ENCODE results near the gene DCPS. TPM values are rescaled to one million over a fixed set of nuclear protein-coding genes. Genes with fewer than 3 reads are reported as not detected.

The DCPS gene
- polyA plus RNA-seq, 1 of the 3 experiments (the other 2 are of a cell fraction), result 48.1 TPM

- TF ChIP-seq USF2 (IDR thresholded peaks at IDR 0.05; ENCODE audit: borderline replicate concordance, low read depth, low read length) (no peak), FOXJ3 (CRISPR knock-in tag; IDR thresholded peaks at IDR 0.05) (no peak), SMC3 (IDR thresholded peaks at IDR 0.05; ENCODE audit: low read depth, low read length) (no peak), RFX5 (IDR thresholded peaks at IDR 0.05; ENCODE audit: low read length) (no peak)
Observed at GRCh38 chr11:126354631-126355323, 50.9 kb downstream of the DCPS start (continued).

GRCh38 chr11:126355324-126355925, 51.6 kb downstream of the DCPS start, which contains the start of gene ST3GAL4:
TSS of gene ST3GAL4 (plus strand) at chr11:126355686. CDS start at chr11:126406156, 50,470 bp downstream.
- Histone ChIP-seq H3K27me3 (ENCODE audit: insufficient read depth) (no peaks in the 10 kb centered on the region), H3K36me3 (replicated peaks in 1 of 2; ENCODE audit: control insufficient read depth in 1 of 2, insufficient read depth in 2 of 2, low read length in 1 of 2) (peaks cover 2 to 10% of the 10 kb centered on the region in 2 experiments), H2AFZ (ENCODE audit: low read depth) (peak within 1 kb of the TSS; percentile 83; the same call in 1 of the 2 replicates), H3K79me2 (ENCODE audit: insufficient read depth) (peaks cover 91% of the 10 kb centered on the region), H3K4me2 (peak within 1 kb of the TSS; percentile 99), H3K4me3 (ENCODE audit: low read depth in 2 of 2, low read length in 1 of 2) (peak within 1 kb of the TSS; percentile 73 to 89), H3F3A (replicated peaks; ENCODE audit: insufficient read depth) (peaks cover 9% of the 10 kb centered on the region), H3K27ac (ENCODE audit: low read depth in 2 of 2, low read length in 1 of 2) (peak within 1 kb of the TSS; percentile 59 to 78), H4K20me1 (ENCODE audit: insufficient read depth) (no peaks in the 10 kb centered on the region), H3K9ac (peak within 1 kb of the TSS; percentile 93), H3K4me1 (ENCODE audit: control insufficient read depth in 1 of 2, insufficient read depth in 2 of 2, low read depth in 1 of 2, low read length in 1 of 2) (peaks cover 45 to 47% of the 10 kb centered on the region in 2 experiments; a peak in 2 of 4 replicates), H3K9me2 (no peaks in the 10 kb centered on the region), H3K9me3 (no peaks in the 10 kb centered on the region)
- peak; percentile 43; the same call in 1 of the 2 replicates for TF ChIP-seq TAF1 (IDR thresholded peaks at IDR 0.05; ENCODE audit: borderline replicate concordance, low read depth, low read length)
- TF ChIP-seq CTCF (IDR thresholded peaks at IDR 0.05), result no peak
- no peak for TF ChIP-seq SMC3 (IDR thresholded peaks at IDR 0.05; ENCODE audit: low read depth, low read length)
- TF ChIP-seq CHD2 (IDR thresholded peaks at IDR 0.05; ENCODE audit: low read length, partially characterized antibody), result peak; percentile 38
- no peak for TF ChIP-seq REST (IDR thresholded peaks at IDR 0.05; ENCODE audit: low read depth, low read length)
- no peak for TF ChIP-seq GATA2 (CRISPR knock-in tag; IDR thresholded peaks at IDR 0.05)
- no peak for TF ChIP-seq EP300 (IDR thresholded peaks at IDR 0.05; ENCODE audit: borderline replicate concordance in 1 of 2, low read depth in 1 of 2, low read length in 1 of 2)
- no peak for TF ChIP-seq USF2 (IDR thresholded peaks at IDR 0.05; ENCODE audit: borderline replicate concordance, low read depth, low read length)
- TF ChIP-seq FOXJ3 (CRISPR knock-in tag; IDR thresholded peaks at IDR 0.05), result no peak
- TF ChIP-seq MAX (IDR thresholded peaks at IDR 0.05; ENCODE audit: low read depth), result peak; percentile 50; the same call in 1 of the 2 replicates
- peak; percentile 69 for TF ChIP-seq POLR2AphosphoS5 (IDR thresholded peaks at IDR 0.05; ENCODE audit: low read depth, low read length)
- peak; percentile 63 for TF ChIP-seq NRF1 (IDR thresholded peaks at IDR 0.05; ENCODE audit: low read depth, low read length)
- 0 out of 2 replicates have a peak, but pooled peaks have one; percentile 10 for TF ChIP-seq MXI1 (IDR thresholded peaks at IDR 0.05; ENCODE audit: low read depth, low read length)
- 1% methylated on average over 31 of the region's 71 CpGs for WGBS (ENCODE audit: low lambda C conversion rate)
- POLR2A ChIA-PET, result interaction anchor here (0.6 to 1.1 kb wide), 3 partner anchors 16 to 48 kb away, joined by 3 read pairs; no protein-coding TSS in a partner anchor
- peak; percentile 100 for DNase-seq
- CTCF ChIA-PET, result interaction anchor here (1.1 to 1.7 kb wide), 3 partner anchors 43 to 87 kb away, joined by 4 read pairs; no protein-coding TSS in a partner anchor

All from SK-N-SH (cell line).